ENCODE data around the gene GBGT1.

- TF ChIP-seq POLR2AphosphoS5 (IDR thresholded peaks at IDR 0.05; ENCODE audit: borderline replicate concordance, low read depth, low read length): no peak
- no peak for TF ChIP-seq EZH2 (IDR thresholded peaks at IDR 0.05)
These were observed 26.1 kb upstream of the GBGT1 start for GRCh38 chr9:133189826-133190225.
